ENCODE data around the gene DHRS7.

The DHRS7 gene

GRCh38 chr14:60164712-60165546 lies at the start of gene DHRS7:
DHRS7 (minus strand) TSS chr14:60165398; CDS start chr14:60165309, 89 bp downstream.
- DNase-seq, result peak; percentile 84

GRCh38 chr14:60214415-60215126 lies 49.4 kb upstream of the DHRS7 start:
- DNase-seq, result no peak

GRCh38 chr14:60214003-60214402 lies 48.8 kb upstream of the DHRS7 start:
- DNase-seq, result no peak

GRCh38 chr14:60212503-60213371 lies 47.5 kb upstream of the DHRS7 start:
- DNase-seq, result no peak

GRCh38 chr14:60211153-60211552 lies 46.0 kb upstream of the DHRS7 start:
- peak; percentile 67 for DNase-seq

GRCh38 chr14:60210703-60211102 lies 45.5 kb upstream of the DHRS7 start:
- DNase-seq, result no peak

GRCh38 chr14:60206837-60207533 lies 41.8 kb upstream of the DHRS7 start:
- DNase-seq, result no peak

GRCh38 chr14:60206249-60206670 lies 41.1 kb upstream of the DHRS7 start:
- no peak for DNase-seq

- no peak for DNase-seq
Measured at GRCh38 chr14:60204843-60205774, 39.9 kb upstream of the DHRS7 start.

- peak; percentile 54 for DNase-seq
Measured at GRCh38 chr14:60204104-60204842, 39.1 kb upstream of the DHRS7 start.

GRCh38 chr14:60199321-60199720 lies 34.1 kb upstream of the DHRS7 start:
- DNase-seq, result no peak

- DNase-seq, result no peak
Measured at GRCh38 chr14:60197629-60198303, 32.6 kb upstream of the DHRS7 start.

GRCh38 chr14:60196291-60196690 lies 31.1 kb upstream of the DHRS7 start:
- DNase-seq, result no peak

- peak; percentile 36 for DNase-seq
Measured at GRCh38 chr14:60195179-60195810, 30.1 kb upstream of the DHRS7 start.

GRCh38 chr14:60189923-60190840 lies 25.0 kb upstream of the DHRS7 start:
- no peak for DNase-seq

- no peak for DNase-seq
Measured at GRCh38 chr14:60188696-60189095, 23.5 kb upstream of the DHRS7 start.

GRCh38 chr14:60188115-60188514 lies 22.9 kb upstream of the DHRS7 start:
- peak; percentile 42 for DNase-seq

GRCh38 chr14:60184905-60185555 lies 19.8 kb upstream of the DHRS7 start:
- no peak for DNase-seq
